CD4-positive, alpha-beta T cell treated with Interferon alpha-2 for 1 hour (primary cell): ENCODE data around the gene RAB3A.

ENCODE experiments used
- DNase-seq, 2 donors: peaks; one replicate each; pipeline ENCODE4 v3.0.0-alpha.2; 2020 to 2022

Gene RAB3A

GRCh38 chr19:18197306-18197705 lies 6.5 kb downstream of the RAB3A start:
- no peak for DNase-seq

GRCh38 chr19:18196511-18196845 lies 7.4 kb downstream of the RAB3A start:
- no peak for DNase-seq

DNA sequence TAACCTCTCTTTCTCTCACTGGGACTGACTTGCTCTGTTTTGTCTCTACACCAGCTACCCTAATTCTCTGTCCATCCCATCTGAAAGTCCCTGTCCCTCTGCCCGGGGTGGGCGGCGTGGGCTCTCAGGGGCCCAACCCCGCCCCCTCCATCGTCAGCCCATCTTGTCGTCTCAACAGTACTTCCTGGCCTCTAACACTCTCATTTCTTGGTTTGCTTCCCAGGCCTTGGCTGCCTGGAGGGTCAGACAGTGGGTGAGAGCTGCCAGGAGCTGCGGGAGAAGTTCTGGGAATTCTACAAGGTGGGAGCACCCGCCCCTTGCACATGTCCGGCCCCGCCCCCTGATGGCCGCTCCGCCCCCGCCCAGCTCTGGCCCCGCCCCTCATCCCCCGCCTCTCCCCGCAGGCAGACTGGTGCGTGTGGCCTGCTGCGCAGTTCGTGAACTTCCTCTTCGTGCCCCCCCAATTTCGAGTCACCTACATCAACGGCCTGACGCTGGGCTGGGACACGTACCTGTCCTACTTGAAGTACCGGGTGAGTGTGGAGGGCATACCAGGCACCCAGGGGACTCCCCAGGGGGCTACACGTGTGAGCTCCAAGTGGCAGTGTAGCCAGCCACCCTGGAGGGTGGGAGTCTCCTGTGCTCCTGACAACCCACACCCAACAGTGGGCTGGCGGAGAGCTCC lies 9.1 kb downstream of the RAB3A start:
- peak; percentile 49 to 63 for DNase-seq

DNA sequence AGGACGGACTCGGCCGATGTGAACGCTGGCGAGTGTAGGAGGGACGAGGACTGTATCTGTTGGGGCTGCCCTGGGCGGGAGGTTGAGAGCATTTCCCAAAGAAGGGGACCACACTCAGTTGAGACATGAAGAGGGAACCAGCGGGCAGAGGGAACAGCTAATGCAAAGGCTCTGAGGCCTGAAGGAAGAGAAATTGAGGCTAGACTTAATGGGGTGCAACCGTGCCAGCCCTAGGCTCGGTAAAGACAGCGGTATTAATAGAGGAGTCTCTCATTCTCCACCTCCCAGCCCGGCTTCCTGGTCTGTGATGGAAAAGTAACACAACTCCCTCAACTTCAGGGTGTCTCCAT lies 9.7 kb downstream of the RAB3A start:
- DNase-seq: no peak

- DNase-seq: no peak
Measured at GRCh38 chr19:18193388-18194180, 10.3 kb downstream of the RAB3A start.

GRCh38 chr19:18192673-18193387 lies 11.0 kb downstream of the RAB3A start, which contains the start of gene MPV17L2:
MPV17L2 (plus strand) TSS chr19:18193218; CDS start chr19:18193282, 64 bp downstream.
- peak; percentile 100 for DNase-seq

DNA sequence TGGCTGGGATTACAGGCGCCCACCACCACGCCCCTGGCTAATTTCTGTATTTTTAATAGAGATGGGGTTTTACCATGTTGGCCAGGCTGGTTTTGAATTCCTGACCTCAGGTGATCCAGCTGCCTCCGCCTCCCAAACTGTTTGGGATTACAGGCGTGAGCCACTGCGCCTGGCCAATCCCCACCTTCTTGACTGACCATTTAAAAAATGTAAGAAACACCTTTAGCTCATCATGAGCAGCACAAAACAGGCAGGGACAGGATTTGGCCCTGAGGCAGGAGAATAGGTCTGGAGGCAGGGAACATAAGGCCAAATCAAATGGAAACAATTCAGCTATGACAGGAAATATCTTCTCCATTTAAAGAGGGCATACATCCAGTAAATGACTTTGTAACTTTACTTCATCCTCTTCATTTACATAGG lies 12.2 kb downstream of the RAB3A start:
- DNase-seq: no peak

- no peak for DNase-seq
Measured at GRCh38 chr19:18190278-18190677, 13.6 kb downstream of the RAB3A start.

DNA sequence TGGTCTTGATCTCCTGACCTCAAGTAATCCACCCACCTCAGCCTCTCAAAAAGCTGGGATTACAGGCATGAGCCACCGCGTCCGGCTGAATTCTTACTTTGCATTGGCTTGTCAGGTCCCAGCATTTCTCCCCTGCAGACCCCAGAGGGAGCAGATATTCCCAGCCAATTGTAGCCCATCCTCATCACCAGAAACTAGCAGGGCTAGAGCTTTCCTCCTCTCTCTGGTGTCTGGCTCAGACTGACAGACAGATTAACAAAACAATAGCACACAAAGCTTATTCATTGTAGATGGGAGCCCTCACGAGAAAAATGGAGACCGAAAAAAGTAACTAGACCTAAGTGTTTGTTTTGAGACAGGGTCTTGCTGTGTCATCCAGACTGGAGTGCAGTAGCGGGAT lies 18.3 kb downstream of the RAB3A start:
- DNase-seq: no peak

DNA sequence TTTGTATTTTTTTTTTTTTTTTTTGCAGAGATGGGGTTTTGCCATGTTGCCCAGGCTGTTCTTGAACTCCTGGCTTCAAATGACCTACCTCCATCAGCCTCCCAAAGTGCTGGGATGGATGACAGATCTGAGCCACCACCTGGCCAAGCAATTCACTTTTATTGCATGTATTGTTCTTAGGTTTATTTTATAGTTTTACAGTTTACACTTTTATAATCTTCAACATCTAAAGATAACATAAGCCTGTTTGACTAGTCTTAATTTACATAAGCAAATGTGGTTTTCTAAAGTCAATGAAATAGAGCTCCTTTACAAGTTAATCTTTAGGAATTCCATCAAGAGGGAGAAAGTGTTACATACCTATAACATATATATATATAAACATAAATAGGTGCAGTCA lies 20.3 kb downstream of the RAB3A start:
- no peak for DNase-seq

DNA sequence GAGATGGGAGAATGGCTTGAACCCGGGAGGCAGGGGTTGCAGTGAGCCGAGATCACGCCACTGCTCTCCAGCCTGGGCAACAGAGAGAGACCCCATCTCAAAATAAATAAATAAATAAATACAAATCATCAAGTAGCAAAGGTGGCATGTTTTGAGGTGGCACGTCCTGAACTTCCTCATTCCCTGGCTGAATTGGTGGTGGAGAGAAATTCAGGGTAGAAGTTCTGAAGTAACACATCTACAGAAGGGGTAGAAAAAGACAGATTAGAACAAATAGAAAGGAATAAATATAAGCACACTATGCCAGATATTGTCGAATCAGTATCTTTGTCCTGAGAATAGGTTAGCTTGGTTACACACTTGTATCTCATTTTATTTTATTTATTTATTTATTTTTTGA lies 23.9 kb downstream of the RAB3A start:
- no peak for DNase-seq

DNA sequence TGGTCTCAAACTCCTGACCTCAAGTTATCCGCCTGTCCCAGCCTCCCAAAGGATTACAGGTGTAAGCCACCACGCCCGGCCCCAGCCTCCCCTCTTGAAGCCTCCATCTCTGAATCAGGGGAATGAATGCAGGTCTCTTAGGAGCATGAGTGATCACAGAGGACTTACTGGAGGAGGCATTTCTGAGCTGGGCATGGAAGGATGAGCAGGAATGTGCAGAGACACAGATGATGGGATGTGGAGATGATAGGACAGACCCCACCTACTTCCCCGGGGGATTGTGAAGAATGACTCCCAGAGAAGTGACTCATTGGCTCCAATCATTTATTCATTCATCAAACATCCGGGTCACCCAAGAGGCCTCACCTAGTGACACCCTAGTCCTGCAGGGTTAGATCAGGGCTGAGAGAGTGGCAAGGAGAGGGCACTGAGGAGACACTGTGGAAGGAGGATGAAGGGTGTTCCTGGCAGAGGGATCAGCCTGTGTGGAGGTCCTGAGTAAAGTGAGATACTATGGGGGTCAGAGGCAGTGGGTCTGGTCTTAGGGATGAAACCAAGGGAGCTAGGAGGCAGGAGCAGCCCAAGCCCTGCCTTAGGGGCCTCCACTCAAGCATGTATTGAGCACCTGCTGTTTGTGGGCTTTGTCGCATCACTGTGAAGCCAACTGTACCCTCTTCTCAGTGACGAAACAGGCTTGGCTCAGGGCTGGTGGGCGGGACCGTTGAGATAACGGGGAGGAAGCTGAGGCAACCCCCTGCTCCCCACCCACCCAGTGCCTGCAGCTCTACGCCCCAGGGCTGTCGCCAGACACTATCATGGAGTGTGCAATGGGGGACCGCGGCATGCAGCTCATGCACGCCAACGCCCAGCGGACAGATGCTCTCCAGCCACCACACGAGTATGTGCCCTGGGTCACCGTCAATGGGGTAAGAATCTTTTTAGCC lies 27.2 kb downstream of the RAB3A start:
- no peak for DNase-seq

DNA sequence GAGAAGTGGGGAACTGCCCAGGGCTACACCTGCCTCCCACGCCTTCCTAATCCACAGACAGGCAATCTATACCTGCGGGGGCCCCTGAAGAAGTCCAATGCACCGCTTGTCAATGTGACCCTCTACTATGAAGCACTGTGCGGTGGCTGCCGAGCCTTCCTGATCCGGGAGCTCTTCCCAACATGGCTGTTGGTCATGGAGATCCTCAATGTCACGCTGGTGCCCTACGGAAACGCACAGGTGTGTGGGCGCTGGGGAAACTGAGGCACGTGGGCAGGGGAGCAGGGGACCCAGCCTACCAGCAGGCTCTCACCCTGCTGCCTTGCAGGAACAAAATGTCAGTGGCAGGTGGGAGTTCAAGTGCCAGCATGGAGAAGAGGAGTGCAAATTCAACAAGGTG lies 28.9 kb downstream of the RAB3A start:
- no peak for DNase-seq

- DNase-seq: peak; percentile 72 to 89
Measured at GRCh38 chr19:18173572-18174288, 30.1 kb downstream of the RAB3A start, which contains the start of gene IFI30. IFI30 (plus strand) TSS chr19:18173813; CDS start chr19:18173842, 29 bp downstream.

GRCh38 chr19:18173054-18173571 lies 30.7 kb downstream of the RAB3A start:
- peak; percentile 31 to 83 for DNase-seq

- no peak for DNase-seq
Measured at GRCh38 chr19:18172331-18173053, 31.4 kb downstream of the RAB3A start.

DNA sequence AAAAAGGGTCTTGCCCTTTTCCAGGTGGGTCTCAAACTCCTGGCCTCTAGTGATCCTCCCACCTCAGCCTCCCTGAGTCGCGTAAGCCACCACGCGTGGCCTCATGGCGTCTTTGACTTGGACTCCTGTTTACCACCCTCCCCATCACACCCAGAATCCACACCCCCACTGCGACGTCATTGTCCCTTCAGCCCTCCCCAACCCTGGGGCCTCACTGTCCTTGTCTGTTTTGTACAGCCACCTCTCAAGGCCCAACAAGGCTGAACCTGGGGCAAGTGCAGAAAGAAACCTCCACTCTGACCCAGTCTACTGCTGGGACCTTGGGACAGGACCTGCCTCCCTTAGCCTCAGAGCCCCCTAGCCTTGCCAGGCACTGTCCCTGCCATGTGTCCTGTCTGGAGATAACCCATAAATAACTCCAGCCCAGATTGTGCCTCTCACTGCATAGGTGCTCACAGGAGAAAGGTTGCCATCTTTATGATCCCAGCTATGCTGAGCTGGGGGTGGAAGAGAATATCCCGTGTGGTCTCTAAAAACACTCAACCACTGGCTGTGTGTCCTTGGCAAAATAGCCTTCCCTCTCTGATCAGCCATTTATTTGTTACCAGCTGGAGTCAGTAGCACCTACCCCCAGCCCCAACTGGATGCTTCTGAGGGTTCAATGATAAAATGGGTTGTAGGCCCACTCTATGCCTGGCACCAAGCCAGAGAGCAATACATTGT lies 32.1 kb downstream of the RAB3A start:
- peak in 1 of 2 donors; percentile 33 for DNase-seq

DNA sequence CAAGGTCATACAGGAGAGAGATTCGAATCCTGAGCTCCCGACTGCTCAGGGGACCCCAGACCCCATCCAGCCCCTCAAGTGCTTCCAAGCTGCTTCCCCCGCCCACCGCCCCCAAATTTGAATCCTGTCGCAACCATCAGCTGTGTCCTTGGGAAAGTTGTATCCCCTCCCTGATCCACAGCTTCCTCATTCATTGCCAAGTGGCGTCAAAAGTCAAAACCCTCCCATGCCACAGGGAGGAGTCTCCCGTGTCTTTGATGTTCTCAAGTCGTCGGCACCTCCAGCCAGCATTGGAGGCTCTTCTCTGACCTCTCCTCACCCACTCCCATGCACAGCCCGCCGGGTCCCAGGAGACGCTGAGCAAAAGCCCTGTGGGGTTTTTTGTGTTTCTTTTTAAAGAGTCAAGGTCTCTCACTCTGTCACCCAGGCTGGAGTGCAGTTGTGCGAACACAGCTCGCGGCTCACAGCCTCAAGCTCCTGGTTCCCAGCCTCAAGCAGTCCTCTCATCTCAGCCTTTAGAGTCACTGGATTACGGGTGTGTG lies 33.1 kb downstream of the RAB3A start:
- DNase-seq: peak in 1 of 2 donors; percentile 60

GRCh38 chr19:18168673-18169381 lies 35.0 kb downstream of the RAB3A start:
- no peak for DNase-seq
